CD4-positive, alpha-beta memory T cell (primary cell): Measurements from ENCODE around the gene PTOV1. TPM values are rescaled to one million over a fixed set of nuclear protein-coding genes. Genes with fewer than 3 reads are reported as not detected.

Experiments
- CTCF ChIA-PET: fragments of 350-600 bp; sonication (Branson Sonifier 250); formaldehyde crosslinking; loops from one replicate; lab custom pipeline; 2021; ENCODE audit warnings: inconsistent platforms; ENCODE audit not compliant: partially characterized antibody; lab: Charles Lee
- POLR2A ChIA-PET: fragments of 350-600 bp; sonication (Branson Sonifier 250); formaldehyde crosslinking; loops from one replicate; lab custom pipeline; 2021; ENCODE audit not compliant: partially characterized antibody; lab: Charles Lee
- DNase-seq, 5 donors: peaks; one replicate each; pipeline versions ENCODE4 v3.0.0 to v3.0.0-alpha.2; 2020 to 2022; ENCODE audit warnings: mixed read lengths in 1 of 5
- H3K27ac ChIP-seq: one replicate; pipeline ENCODE4 v1.7.0; 2013; ENCODE audit warnings: low read depth, low read length
- H3K27me3 ChIP-seq: 2 replicates; pipeline ENCODE4 v1.7.0; 2013; ENCODE audit warnings: mild to moderate bottlenecking, low read length, moderate library complexity; ENCODE audit not compliant: insufficient read depth
- H3K36me3 ChIP-seq: 2 replicates; pipeline ENCODE4 v1.7.0; 2013; ENCODE audit warnings: mild to moderate bottlenecking, low read length, moderate library complexity; ENCODE audit not compliant: insufficient read depth
- H3K4me1 ChIP-seq: 2 replicates; pipeline ENCODE4 v1.7.0; 2013; ENCODE audit warnings: mild to moderate bottlenecking, low read length, moderate library complexity; ENCODE audit not compliant: insufficient read depth
- H3K4me3 ChIP-seq, 2 donors: one replicate each; pipeline ENCODE4 v1.7.0; 2013; ENCODE audit warnings: low read length in 2 of 2, mild to moderate bottlenecking in 1 of 2
- H3K9me3 ChIP-seq, 2 donors: one replicate each; pipeline ENCODE4 v1.7.0; 2013; ENCODE audit warnings: low read length in 2 of 2, control low read depth in 1 of 2; ENCODE audit not compliant: control insufficient read depth in 1 of 2
- H3K27ac Mint-ChIP-seq, 7 donors: one replicate each; pipeline ENCODE4 v1.8.0; 2020 to 2021; ENCODE audit warnings: mixed read lengths in 7 of 7, mild to moderate bottlenecking in 6 of 7, inconsistent platforms in 3 of 7, moderate library complexity in 3 of 7
- H3K27me3 Mint-ChIP-seq, 2 donors: one replicate each; pipeline ENCODE4 v1.8.0; 2020 to 2021; ENCODE audit warnings: mixed read lengths in 2 of 2
- H3K36me3 Mint-ChIP-seq, 2 donors: one replicate each; pipeline ENCODE4 v1.8.0; 2020 to 2021; ENCODE audit warnings: mixed read lengths in 2 of 2, inconsistent platforms in 1 of 2, mild to moderate bottlenecking in 1 of 2
- H3K4me1 Mint-ChIP-seq, 4 donors: one replicate each; pipeline ENCODE4 v1.8.0; 2020 to 2021; ENCODE audit warnings: mixed read lengths in 4 of 4, mild to moderate bottlenecking in 1 of 4
- H3K4me3 Mint-ChIP-seq, 8 donors: one replicate each; pipeline ENCODE4 v1.8.0; 2020 to 2021; ENCODE audit warnings: mixed read lengths in 8 of 8, mild to moderate bottlenecking in 7 of 8, moderate library complexity in 6 of 8, inconsistent platforms in 3 of 8
- H3K9me3 Mint-ChIP-seq, 8 donors: one replicate each; pipeline ENCODE4 v1.8.0; 2020 to 2021; ENCODE audit warnings: mixed read lengths in 8 of 8, mild to moderate bottlenecking in 5 of 8, inconsistent platforms in 3 of 8, moderate library complexity in 1 of 8
- intact Hi-C: fragments of 100-400 bp; cut with micrococcal nuclease; formaldehyde crosslinking; loops from one replicate; pipeline ENCODE4 v1.15.1; 2023
- polyA plus RNA-seq, 2 donors: library from polyadenylated mRNA; unstranded; fragments of 300-500 nt; fragmentation: Illumina TruSeq; gene quantifications; one replicate each; pipeline ENCODE4 v1.2.3, GENCODE V29; 2021
- total RNA-seq, 2 experiments: library from RNA; stranded (reverse); gene quantifications; one replicate each; pipeline ENCODE4 v1.2.3, GENCODE V29; 2021

Gene PTOV1
- total and polyA plus RNA-seq, 4 experiments from 2014 or later = 40.7 to 156 (median 104) TPM

DNA sequence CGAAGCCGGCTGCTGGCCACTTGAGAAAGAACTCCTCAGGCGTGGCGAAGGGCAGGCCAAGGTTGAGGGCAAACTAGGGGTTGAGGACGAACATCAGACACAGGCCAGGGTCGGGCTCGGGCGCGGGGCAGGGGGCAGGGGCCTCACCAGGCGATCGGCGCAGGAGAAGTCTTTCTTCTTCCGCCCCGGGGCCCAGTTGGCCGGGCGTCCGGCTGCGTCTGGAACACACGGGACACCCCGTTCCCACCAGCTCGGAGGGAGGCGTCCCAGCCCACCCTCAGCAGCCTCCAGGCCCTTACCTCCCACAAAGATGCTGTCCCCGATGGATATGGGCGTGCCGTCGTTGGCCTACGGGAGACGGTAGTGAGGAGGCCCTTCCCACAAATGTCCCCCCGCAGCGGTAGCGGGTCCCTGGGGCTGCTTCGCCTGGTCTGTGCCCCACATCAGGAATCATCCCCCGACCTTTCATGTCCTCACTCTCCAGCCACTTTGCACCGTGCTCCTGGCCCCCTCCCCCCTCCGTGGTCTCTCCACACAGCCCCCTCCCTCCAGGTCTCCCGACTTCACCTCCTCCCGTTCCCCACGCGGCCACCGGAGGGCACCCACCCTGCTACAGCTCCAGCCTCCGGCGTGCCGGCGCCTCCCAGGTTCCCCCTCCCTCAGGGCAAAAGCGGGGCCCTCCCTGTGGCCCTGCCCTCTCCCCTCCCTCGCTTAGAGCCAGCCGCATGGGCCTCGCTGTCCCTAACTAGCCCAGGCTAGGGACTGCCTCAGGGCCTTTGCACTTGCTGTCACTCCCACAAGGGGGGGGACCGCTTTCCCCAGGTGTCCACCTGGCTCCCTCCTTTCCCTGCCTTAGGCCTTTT, 11.7 kb downstream of the PTOV1 start:
- peak in 1 of 5 donors; percentile 39 for DNase-seq
- Mint-ChIP-seq H3K9me3 (no peaks in the 10 kb centered on the region), H3K4me1 (peaks cover 4 to 36% (median 18%) of the 10 kb centered on the region in 4 donors), H3K27me3 (no peaks in the 10 kb centered on the region), H3K4me3 (no peak overlapping the region), H3K27ac (peak overlapping the region in 3 of 7 donors; percentile 64 to 69 (median 68)), H3K36me3 (peaks cover 4 to 48% of the 10 kb centered on the region in 2 donors)
- H3K4me1 ChIP-seq = peaks cover 22% of the 10 kb centered on the region
- no peaks in the 10 kb centered on the region for H3K27me3 ChIP-seq
- POLR2A ChIA-PET = interaction anchor here (9.1 kb wide), 1 partner anchor 9 kb away, joined by 173 read pairs; the partner anchor contains the start of gene PTOV1
- H3K27ac ChIP-seq = no peak overlapping the region
- CTCF ChIA-PET = no interaction called here
- intact Hi-C loops = no loop called here
- H3K36me3 ChIP-seq = peaks cover 31% of the 10 kb centered on the region
- H3K9me3 ChIP-seq = no peaks in the 10 kb centered on the region
- H3K4me3 ChIP-seq = no peak overlapping the region

DNA sequence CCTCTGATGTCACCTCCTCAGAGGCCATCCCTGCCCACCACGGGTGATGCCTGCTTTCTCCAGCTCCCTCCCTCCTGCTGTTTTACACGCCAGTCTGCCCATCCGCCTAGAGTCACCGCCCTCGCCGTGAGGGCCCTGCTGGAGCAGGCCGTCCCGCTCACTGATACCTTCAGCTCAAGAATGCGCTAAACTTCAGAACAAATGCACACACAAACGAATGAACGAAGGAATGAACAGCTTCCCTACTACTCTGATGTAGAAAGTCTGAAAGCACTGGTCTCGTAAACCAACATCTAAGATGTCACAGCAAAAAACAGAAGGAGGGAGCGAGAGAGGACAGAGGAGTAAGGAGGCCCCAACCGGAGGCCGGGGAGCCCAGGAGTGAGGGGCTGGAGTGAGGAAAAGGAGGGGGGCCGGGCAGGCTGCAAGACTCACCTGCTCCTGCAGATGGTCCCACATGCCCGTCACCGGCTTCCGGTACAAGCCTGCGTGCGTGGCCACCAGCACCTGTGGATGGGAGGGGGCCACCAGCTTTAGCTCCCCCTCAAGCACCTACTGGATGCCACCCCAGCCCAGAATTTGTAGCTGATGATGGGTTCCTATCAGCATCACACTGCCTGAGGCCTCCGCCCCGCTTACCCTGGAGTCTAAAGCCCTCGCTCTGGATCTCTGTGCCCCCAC, 12.4 kb downstream of the PTOV1 start:
- POLR2A ChIA-PET = interaction anchor here (2.0 to 9.1 kb wide), 2 partner anchors 10 to 14 kb away, joined by 10 to 173 read pairs; partner anchors contain the start of genes AKT1S1, PTOV1 and TBC1D17
- Histone ChIP-seq H3K9me3 (no peaks in the 10 kb centered on the region), H3K27me3 (no peaks in the 10 kb centered on the region), H3K4me3 (no peak overlapping the region), H3K4me1 (peaks cover 30% of the 10 kb centered on the region), H3K36me3 (peaks cover 31% of the 10 kb centered on the region), H3K27ac (no peak overlapping the region)
- Mint-ChIP-seq H3K27me3 (no peaks in the 10 kb centered on the region), H3K4me1 (peaks cover 4 to 39% (median 19%) of the 10 kb centered on the region in 4 donors), H3K9me3 (peaks cover 0 to 2% (median 0%) of the 10 kb centered on the region in 8 donors), H3K36me3 (peaks cover 4 to 49% of the 10 kb centered on the region in 2 donors), H3K4me3 (peak overlapping the region in 2 of 8 donors; percentile 8 to 9), H3K27ac (peak overlapping the region in 5 of 7 donors; percentile 36 to 73 (median 64))
- DNase-seq = peak in 1 of 5 donors; percentile 33
- CTCF ChIA-PET = interaction anchor here (1.2 kb wide), 1 partner anchor 146 kb away, joined by 3 read pairs; no protein-coding TSS in a partner anchor
- intact Hi-C loops = no loop called here

DNA sequence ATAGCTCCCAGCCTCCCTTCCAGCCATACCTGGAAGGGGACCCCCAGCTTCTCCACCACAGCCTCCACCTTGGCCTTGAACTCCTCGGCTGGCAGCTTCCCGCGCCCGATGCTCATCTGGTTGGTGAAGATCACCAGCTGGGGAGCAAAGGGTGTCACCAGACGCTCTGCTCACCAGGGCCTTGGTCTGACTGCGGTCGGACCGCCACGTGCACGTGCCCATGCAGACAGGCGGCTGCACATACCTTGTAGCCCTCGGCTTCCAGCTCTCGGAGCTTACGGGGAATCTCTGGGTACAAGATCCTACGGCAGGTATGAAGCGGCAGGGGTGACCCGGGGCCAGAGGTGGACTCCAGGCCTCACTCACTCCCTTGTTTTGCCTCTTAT, 13.0 kb downstream of the PTOV1 start:
- Histone ChIP-seq H3K27me3 (no peaks in the 10 kb centered on the region), H3K9me3 (no peaks in the 10 kb centered on the region), H3K36me3 (peaks cover 31% of the 10 kb centered on the region), H3K4me3 (no peak overlapping the region), H3K4me1 (peaks cover 35% of the 10 kb centered on the region), H3K27ac (no peak overlapping the region)
- CTCF ChIA-PET = interaction anchor here (1.2 kb wide), 1 partner anchor 147 kb away, joined by 3 read pairs; no protein-coding TSS in a partner anchor
- Mint-ChIP-seq H3K9me3 (peaks cover 0 to 3% (median 0%) of the 10 kb centered on the region in 8 donors), H3K27me3 (no peaks in the 10 kb centered on the region), H3K4me3 (peak overlapping the region in 2 of 8 donors; percentile 7 to 21), H3K36me3 (peaks cover 4 to 46% of the 10 kb centered on the region in 2 donors), H3K4me1 (peaks cover 4 to 39% (median 21%) of the 10 kb centered on the region in 4 donors), H3K27ac (peak overlapping the region in 1 of 7 donors; percentile 48)
- POLR2A ChIA-PET = interaction anchor here (2.0 to 9.1 kb wide), 2 partner anchors 11 to 13 kb away, joined by 10 to 173 read pairs; partner anchors contain the start of genes AKT1S1, PTOV1 and TBC1D17
- DNase-seq = peak in 1 of 5 donors; percentile 0
- intact Hi-C loops = no loop called here

DNA sequence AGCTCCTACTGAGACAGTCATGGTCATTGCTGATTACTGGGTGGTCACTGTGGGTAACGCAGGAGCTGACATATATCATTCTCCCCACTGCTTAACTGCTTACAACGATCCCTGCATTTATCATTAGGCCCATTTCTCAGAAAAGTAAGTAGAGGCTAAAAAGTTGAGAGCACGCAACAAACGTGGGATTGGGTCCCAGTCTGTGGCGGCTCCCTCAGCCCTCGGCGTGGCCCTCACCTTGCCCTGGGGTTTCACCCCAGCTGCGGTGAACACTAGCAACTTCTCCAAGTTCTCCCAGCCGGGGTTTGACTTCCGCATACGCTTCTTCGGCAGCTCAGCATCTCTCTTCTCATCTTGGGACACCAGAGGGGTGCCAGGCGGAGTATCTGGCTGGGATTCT, 13.9 kb downstream of the PTOV1 start:
- peaks cover 31% of the 10 kb centered on the region for H3K36me3 ChIP-seq
- H3K36me3 Mint-ChIP-seq = peaks cover 4 to 42% of the 10 kb centered on the region in 2 donors
- peak overlapping the region in 3 of 7 donors; percentile 30 to 65 (median 48) for H3K27ac Mint-ChIP-seq
- ChIA-PET POLR2A (interaction anchor here (1.1 to 9.1 kb wide), 3 partner anchors 12 to 64 kb away, joined by 3 to 173 read pairs (median 10); partner anchors contain the start of genes AKT1S1, ATF5, PTOV1 and TBC1D17), CTCF (interaction anchor here (0.8 to 1.3 kb wide), 2 partner anchors 25 to 147 kb away, joined by 3 to 4 read pairs; no protein-coding TSS in a partner anchor)
- no peak overlapping the region for H3K27ac ChIP-seq
- H3K9me3 ChIP-seq = no peaks in the 10 kb centered on the region
- intact Hi-C loops = loop anchor here (5.0 kb wide), 1 partner anchor 1543 kb away; a partner anchor contains a TSS
- H3K4me1 Mint-ChIP-seq = peaks cover 4 to 39% (median 21%) of the 10 kb centered on the region in 4 donors
- no peak overlapping the region for H3K4me3 ChIP-seq
- H3K4me3 Mint-ChIP-seq = no peak overlapping the region
- no peaks in the 10 kb centered on the region for H3K27me3 ChIP-seq
- peaks cover 0 to 3% (median 0%) of the 10 kb centered on the region in 8 donors for H3K9me3 Mint-ChIP-seq
- peaks cover 41% of the 10 kb centered on the region for H3K4me1 ChIP-seq
- H3K27me3 Mint-ChIP-seq = no peaks in the 10 kb centered on the region
- no peak for DNase-seq

DNA sequence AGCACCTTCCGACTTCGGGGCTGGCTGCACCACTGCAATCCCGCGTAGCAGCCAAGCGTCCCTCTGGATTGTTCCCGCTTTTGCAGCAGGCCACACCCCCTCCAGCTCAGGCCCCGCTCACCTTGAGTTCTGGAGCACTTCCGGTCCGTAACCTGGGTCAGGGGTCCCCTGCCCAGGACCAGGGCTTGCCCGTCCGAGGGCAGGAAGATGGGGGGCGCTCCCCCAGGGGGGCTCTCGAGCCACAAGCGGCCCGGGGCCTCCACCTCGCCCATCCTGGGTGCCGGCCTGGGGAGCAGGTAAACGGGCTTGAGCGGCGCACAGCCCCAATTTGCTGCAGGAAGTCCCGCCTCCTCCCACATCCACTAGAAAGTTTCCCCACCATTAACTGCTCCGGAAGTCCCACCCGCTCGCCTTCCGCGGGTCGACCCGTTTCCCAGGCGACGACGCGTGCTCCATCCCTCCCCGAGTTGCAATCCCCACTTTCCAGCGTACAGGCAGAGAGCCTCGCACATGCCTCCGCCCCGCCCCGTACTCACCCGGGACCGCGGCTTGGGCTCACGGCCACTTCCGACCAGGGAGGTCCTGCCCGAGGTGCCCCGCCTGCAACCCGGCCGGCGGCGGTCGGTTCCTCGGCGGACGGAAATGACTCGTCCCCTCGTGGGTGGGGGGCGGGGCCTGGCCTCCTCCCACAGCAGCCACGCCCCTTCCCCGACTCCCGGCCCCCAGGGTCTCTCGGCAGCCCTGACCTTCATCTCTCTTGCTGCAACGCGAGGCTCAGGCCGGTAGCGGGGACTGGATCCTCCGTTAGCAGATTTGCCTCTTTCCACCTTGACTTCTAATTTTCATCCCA, 16.2 kb downstream of the PTOV1 start, which contains the start of gene PNKP:
Gene PNKP (minus strand): TSS at position 644 of the 850 bp plus-strand sequence. CDS start 372 bp downstream, at position 272.
- Mint-ChIP-seq H3K27me3 (no peaks in the 10 kb centered on the region), H3K27ac (peak within 1 kb of the TSS in 2 of 7 donors; percentile 91 to 92), H3K36me3 (peaks cover 4 to 33% of the 10 kb centered on the region in 2 donors), H3K4me3 (peak within 1 kb of the TSS in 5 of 8 donors; percentile 97 to 100 (median 98)), H3K4me1 (peaks cover 17 to 52% (median 25%) of the 10 kb centered on the region in 4 donors), H3K9me3 (peaks cover 0 to 3% (median 0%) of the 10 kb centered on the region in 8 donors)
- DNase-seq = peak; percentile 88 to 90 (median 89)
- ChIA-PET CTCF (interaction anchor here (1.0 to 2.8 kb wide), 5 partner anchors 10 to 149 kb away, joined by 3 to 10 read pairs (median 3); partner anchors contain the start of genes AKT1S1, ATF5, FUZ and NUP62), POLR2A (interaction anchor here (0.6 to 9.1 kb wide), 15 partner anchors 10 to 191 kb away, joined by 3 to 173 read pairs (median 3); partner anchors contain the start of genes AKT1S1, AP2A1, ATF5 and FUZ)
- intact Hi-C loops = loop anchor here (1.0 to 5.0 kb wide), 4 partner anchors 17 to 1545 kb away; partner anchors contain the start of genes AP2A1 and MED25
- Histone ChIP-seq H3K9me3 (no peaks in the 10 kb centered on the region), H3K27ac (peak within 1 kb of the TSS; percentile 95), H3K36me3 (peaks cover 21% of the 10 kb centered on the region), H3K27me3 (no peaks in the 10 kb centered on the region), H3K4me1 (peaks cover 53% of the 10 kb centered on the region), H3K4me3 (peak within 1 kb of the TSS; percentile 26 to 81)
